GM18520 (cell line): ENCODE results near the gene ZNF691.

Experiments
- ATAC-seq: cut with Tn5 transposase; IDR thresholded peaks from one replicate; pipeline ENCODE4 v1.9.1; 2021; ENCODE audit not compliant: unreplicated experiment

The ZNF691 gene

GRCh38 chr1:42832641-42833240 is 13.7 kb upstream of the ZNF691 start:
- no peak for ATAC-seq

GRCh38 chr1:42833981-42834380 is 12.4 kb upstream of the ZNF691 start:
- ATAC-seq = no peak

GRCh38 chr1:42834803-42835202 is 11.6 kb upstream of the ZNF691 start:
- ATAC-seq = no peak

- ATAC-seq = no peak
Observed at GRCh38 chr1:42835422-42835821, 11.0 kb upstream of the ZNF691 start.

GRCh38 chr1:42837709-42838108 is 8.7 kb upstream of the ZNF691 start:
- ATAC-seq = no peak

- no peak for ATAC-seq
Observed at GRCh38 chr1:42838482-42839190, 7.8 kb upstream of the ZNF691 start.

GRCh38 chr1:42841010-42841409 is 5.4 kb upstream of the ZNF691 start:
- ATAC-seq = no peak

- no peak for ATAC-seq
Observed at GRCh38 chr1:42841440-42842147, 4.8 kb upstream of the ZNF691 start.

- no peak for ATAC-seq
Observed at GRCh38 chr1:42844592-42845140, 1.7 kb upstream of the ZNF691 start.

- no peak for ATAC-seq
Observed at GRCh38 chr1:42845193-42845592, 1.2 kb upstream of the ZNF691 start.

GRCh38 chr1:42845866-42846256 is 552 bp upstream of the ZNF691 start:
- no peak for ATAC-seq

GRCh38 chr1:42847111-42847595 is 740 bp downstream of the ZNF691 start:
- no peak for ATAC-seq

GRCh38 chr1:42847721-42848460 is 1.5 kb downstream of the ZNF691 start:
- no peak for ATAC-seq

- no peak for ATAC-seq
Observed at GRCh38 chr1:42848823-42849537, 2.6 kb downstream of the ZNF691 start.

GRCh38 chr1:42849944-42850343 is 3.5 kb downstream of the ZNF691 start:
- no peak for ATAC-seq

GRCh38 chr1:42851420-42851819 is 5.0 kb downstream of the ZNF691 start:
- no peak for ATAC-seq

- no peak for ATAC-seq
Observed at GRCh38 chr1:42851960-42852607, 5.7 kb downstream of the ZNF691 start.

GRCh38 chr1:42852608-42852980 is 6.2 kb downstream of the ZNF691 start:
- ATAC-seq = no peak

GRCh38 chr1:42853116-42853884 is 6.9 kb downstream of the ZNF691 start:
- ATAC-seq = no peak
